Neutrophil (primary cell): Measurements from ENCODE around the gene PTF1A.
"Not testable (repeated sequence)": the region's sequence is repeated elsewhere in the genome, so short reads cannot be mapped to it uniquely, and the experiment has no call there.

Experiments used
- H3K27ac ChIP-seq: fragments of 200-600 bp; sonication (generic); 2 replicates; pipeline ENCODE4 v1.5.1; 2016; ENCODE audit warnings: mild to moderate bottlenecking, moderate library complexity
- H3K27me3 ChIP-seq: fragments of 200-600 bp; sonication (generic); 2 replicates; pipeline ENCODE4 v1.6.0; 2016; ENCODE audit warnings: mild to moderate bottlenecking
- H3K36me3 ChIP-seq: fragments of 200-600 bp; sonication (generic); 2 replicates; pipeline ENCODE4 v1.5.1; 2017
- H3K4me1 ChIP-seq, 2 experiments: fragments of 200-600 bp in 1 of 2; sonication (generic) in 1 of 2; 1 replicate in 1 of 2; 2 replicates in 1 of 2; pipeline versions ENCODE4 v1.5.1 to v1.6.1; 2013 to 2016; ENCODE audit warnings: low read depth in 1 of 2, low read length in 1 of 2, mild to moderate bottlenecking in 1 of 2, moderate library complexity in 1 of 2; ENCODE audit not compliant: control insufficient read depth in 1 of 2, insufficient read depth in 1 of 2
- H3K4me3 ChIP-seq, 2 experiments: fragments of 200-600 bp in 1 of 2; sonication (generic) in 1 of 2; 1 replicate in 1 of 2; 2 replicates in 1 of 2; pipeline ENCODE4 v1.5.1; 2013 to 2016; ENCODE audit warnings: low read depth in 1 of 2, low read length in 1 of 2, mild to moderate bottlenecking in 1 of 2, moderate library complexity in 1 of 2
- H3K9me3 ChIP-seq: fragments of 200-600 bp; sonication (generic); 2 replicates; pipeline ENCODE4 v1.5.1; 2016
- TF ChIP-seq, protein P1 (sequence below): fragments of 200-600 bp; sonication (generic); IDR thresholded peaks from 2 replicates; pipeline ENCODE4 v1.5.1; 2016; ENCODE audit warnings: antibody characterized with exemption

Gene PTF1A

GRCh38 chr10:23230582-23230981, 38.5 kb downstream of the PTF1A start:
- Histone ChIP-seq H3K4me3 (no peak overlapping the region), H3K36me3 (no peaks in the 10 kb centered on the region), H3K9me3 (no peaks in the 10 kb centered on the region), H3K4me1 (no peaks in the 10 kb centered on the region), H3K27ac (no peak overlapping the region), H3K27me3 (no peaks in the 10 kb centered on the region)
- TF ChIP-seq, protein P1, sequence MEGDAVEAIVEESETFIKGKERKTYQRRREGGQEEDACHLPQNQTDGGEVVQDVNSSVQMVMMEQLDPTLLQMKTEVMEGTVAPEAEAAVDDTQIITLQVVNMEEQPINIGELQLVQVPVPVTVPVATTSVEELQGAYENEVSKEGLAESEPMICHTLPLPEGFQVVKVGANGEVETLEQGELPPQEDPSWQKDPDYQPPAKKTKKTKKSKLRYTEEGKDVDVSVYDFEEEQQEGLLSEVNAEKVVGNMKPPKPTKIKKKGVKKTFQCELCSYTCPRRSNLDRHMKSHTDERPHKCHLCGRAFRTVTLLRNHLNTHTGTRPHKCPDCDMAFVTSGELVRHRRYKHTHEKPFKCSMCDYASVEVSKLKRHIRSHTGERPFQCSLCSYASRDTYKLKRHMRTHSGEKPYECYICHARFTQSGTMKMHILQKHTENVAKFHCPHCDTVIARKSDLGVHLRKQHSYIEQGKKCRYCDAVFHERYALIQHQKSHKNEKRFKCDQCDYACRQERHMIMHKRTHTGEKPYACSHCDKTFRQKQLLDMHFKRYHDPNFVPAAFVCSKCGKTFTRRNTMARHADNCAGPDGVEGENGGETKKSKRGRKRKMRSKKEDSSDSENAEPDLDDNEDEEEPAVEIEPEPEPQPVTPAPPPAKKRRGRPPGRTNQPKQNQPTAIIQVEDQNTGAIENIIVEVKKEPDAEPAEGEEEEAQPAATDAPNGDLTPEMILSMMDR = no peak

- TF ChIP-seq, protein P1 = no peak
- H3K9me3 ChIP-seq = no peaks in the 10 kb centered on the region
- no peaks in the 10 kb centered on the region for H3K27me3 ChIP-seq
- H3K36me3 ChIP-seq = no peaks in the 10 kb centered on the region
- H3K4me1 ChIP-seq = no peaks in the 10 kb centered on the region
- no peak overlapping the region for H3K27ac ChIP-seq
- no peak overlapping the region for H3K4me3 ChIP-seq
These were observed 45.9 kb downstream of the PTF1A start for GRCh38 chr10:23238015-23238414.

GRCh38 chr10:23241779-23242178, 49.7 kb downstream of the PTF1A start:
- H3K4me3 ChIP-seq, H3K36me3 ChIP-seq, H3K27ac ChIP-seq, H3K4me1 ChIP-seq, H3K9me3 ChIP-seq, H3K27me3 ChIP-seq: not testable (repeated sequence)
